CD4-positive, alpha-beta T cell treated with Interleukin-2 at 100 ng/mL for 4 hours (primary cell): ENCODE results near the gene POU3F1.
A peak's percentile ranks its signal among the peaks of the same experiment; 100 is the strongest.

Experiments
- DNase-seq: peaks from one replicate; pipeline ENCODE4 v3.0.0-alpha.2; 2020; ENCODE audit warnings: low spot score

The POU3F1 gene

DNA sequence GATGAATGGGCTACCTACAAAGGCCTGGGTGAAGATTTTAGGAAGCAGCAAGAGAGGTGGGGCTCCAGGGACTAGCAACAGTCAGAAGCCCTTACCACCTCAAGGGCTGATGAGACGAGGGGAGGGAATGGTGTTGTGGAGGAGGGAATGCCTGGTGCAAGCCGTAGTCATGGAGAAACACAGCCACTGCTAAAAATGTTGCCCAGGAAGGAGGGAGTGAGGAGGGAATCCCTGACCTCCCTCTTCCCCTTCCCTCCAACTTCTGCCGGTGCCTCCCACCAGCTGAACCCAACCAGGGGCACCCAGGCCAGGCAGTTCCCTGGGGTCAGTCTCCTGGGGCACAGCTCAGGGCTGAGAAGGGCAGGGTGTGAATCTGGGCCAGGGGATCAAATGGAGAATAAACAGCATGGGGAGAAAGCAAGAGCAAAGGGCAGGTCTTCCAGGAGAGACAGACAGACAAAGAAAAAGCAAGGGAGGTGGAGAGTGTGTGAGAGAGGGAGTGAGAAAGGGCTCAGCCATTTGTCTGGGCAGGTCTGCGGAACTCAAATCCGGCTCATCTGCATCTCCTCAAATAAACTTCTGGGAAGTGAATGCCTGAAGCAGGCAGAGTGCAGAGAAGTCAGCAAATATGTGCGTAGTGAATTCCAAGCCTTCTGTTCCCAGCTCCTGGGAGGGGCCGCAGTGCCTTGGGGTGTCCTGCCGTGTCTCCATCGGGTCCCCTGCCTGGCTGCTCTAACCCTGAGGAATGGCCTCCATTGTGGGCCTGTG lies 27.1 kb upstream of the POU3F1 start:
- no peak for DNase-seq

DNA sequence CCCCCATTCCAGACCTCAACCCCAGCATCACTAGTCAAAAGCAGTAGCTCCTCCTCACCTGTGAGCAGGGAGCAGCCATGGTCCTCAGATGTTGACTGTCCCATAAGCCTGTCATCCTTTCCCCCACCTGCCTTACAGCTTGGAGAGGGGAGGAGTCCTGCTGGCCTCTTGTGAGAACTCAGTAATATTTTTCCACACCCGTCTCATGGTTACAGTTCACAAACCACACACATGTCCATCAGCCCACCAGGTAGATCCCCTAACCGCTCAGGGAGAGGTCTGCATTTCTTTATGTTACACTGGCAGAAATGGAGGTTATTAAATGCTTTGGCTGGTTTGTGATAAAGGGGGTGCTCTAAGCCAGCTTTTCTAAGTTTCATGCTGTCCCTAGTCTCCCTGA lies 26.3 kb upstream of the POU3F1 start:
- DNase-seq, result no peak

DNA sequence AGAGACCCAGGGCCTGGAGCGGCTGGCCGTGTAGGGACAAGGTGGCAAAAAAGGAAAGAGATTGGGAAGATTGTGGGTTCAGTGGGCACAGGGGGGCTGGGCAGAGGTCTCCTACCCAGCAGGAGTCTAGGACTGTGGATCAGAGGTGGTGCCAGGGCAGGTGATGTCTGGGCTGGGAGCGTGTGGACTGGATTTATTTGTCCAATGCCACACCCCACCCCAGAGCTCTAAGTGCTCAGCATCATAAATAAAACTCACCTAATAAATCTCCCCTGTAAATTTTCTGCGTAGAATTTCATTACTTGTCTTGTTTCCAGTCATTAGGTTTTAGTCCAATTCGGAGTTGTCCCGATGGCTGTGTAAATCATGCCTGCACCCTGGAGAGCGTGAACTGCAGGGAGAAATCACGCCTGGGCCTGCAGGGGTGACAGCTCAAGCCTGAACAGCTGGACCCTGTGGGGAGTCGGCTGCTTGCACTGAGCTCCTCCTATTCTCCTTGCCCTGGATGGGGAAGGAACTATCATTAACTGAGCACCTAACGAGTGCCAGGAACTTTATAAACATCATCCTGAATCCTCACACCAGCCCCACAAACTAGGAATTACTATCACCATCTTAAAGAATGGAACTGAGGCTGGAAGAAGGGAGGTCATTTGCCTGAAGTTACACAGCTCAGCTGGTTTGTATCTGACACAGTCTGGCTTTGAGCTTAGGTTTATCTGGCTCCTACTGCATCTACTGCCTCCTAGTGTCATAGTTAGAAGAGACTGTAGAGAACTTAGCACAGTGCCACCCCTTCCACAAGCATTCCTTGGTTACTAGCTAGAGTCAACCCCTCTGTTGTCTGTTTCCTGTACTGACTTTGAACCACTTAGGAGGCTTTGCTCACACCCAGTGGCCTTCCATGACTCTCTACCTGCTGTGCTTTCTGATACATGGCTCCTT lies 25.0 kb upstream of the POU3F1 start:
- peak; percentile 8 for DNase-seq

DNA sequence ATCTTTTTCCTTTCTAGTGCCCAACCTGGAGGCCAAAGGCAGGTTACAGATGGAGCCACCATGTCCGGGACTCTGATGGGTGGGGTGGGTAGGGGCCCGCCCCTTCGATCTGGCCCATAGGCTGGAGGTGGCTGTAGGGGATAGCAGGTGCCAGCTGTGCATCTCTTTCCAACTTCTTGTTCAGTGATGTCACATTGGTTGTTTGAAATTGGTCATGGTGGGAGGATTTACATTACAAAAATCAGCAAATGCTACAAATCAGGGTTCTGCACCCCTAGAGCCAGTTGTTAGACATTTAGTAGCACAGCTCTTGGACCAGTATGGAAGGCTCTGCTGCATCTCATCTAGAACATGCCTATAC lies 22.4 kb upstream of the POU3F1 start:
- DNase-seq, result no peak

DNA sequence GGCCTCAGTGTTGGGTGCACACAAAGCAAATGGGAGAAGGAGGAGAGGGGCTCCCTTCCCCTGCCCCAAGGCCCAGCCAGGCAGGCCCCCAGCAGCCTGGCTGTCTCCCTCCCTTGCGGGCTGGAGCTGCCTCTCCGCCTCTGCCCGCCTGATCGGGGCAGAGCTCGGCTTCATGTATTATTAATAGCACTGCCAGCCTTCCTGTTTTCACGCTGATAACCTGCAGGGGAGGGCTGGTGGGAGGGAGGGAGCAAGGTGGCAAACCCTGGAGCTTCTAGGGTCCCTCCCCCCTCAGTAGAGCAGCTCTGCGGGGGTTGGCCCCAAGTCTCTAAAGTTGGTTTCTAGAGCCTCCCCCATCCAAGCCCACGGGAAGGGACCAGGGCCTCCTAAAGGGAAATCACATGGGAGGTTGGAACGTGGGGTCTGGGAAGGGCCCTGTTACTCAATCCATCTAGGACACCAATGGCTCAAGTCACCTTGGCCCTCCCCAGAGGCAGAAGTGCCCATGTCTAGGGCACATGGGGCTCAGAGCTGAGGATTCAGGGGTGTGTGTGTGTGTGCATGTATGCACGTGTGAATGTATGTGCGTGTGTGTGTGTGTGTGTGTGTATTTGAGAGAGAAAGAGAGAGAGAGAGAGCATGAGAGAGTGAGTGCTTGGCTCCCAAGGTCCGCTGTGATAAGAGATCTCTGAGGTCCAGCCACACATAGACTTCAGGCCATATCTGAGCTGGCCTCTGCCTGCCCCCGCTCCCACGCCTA lies 21.8 kb upstream of the POU3F1 start:
- no peak for DNase-seq

DNA sequence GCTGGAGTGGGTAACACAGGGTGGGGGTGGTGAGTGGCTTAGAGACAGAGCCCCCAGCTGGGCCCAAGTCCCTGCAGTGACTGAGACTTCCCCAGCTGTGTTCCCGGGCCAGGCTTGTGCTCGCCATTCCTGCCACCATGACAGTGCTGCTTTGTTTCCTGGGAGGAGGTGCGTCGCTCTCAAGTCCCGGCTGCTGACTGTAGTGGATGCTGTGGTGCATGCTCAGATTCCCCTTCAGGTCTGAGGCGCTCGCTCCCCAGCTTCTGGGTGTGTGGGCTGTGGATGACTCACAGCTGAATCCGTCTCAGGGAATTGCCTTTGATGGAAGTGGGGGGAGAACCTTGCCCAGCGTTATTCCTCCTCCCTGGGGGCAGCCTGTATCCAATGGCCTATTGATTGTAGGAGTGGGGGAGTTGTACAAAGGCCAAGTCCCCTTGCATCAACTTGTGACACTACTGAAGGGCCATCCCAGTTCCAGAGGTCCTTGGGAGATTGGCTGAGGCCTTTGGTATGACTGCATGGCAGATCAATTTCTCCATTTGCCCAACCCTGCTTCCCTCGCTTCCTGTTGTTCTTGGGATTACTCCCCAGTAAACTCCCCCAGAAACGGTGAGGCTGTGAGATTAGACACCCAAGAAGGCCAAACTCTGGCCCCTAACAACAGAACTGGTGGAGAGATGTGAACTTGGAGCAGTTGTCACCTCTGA lies 17.8 kb upstream of the POU3F1 start:
- DNase-seq, result no peak

DNA sequence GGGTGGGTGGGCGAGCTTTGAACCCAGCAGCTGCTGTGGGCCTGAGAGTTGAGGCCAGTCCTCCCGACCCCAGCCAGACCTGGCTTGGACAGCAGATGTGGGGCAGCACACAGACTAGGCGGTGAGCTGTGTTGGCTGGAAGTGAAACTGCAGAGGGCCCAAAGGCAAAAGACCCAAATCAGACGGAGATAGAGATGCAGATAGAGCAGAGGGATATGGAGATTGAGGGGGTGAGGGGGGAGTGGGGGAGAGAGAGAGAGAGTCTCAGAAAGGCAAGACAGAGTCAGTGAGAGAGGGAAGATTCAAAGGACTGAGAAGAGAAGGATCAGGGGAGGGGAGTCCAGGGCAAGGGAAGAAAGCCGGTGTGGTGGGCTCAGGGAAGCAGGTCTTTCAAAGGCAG lies 17.0 kb upstream of the POU3F1 start:
- DNase-seq, result no peak

DNA sequence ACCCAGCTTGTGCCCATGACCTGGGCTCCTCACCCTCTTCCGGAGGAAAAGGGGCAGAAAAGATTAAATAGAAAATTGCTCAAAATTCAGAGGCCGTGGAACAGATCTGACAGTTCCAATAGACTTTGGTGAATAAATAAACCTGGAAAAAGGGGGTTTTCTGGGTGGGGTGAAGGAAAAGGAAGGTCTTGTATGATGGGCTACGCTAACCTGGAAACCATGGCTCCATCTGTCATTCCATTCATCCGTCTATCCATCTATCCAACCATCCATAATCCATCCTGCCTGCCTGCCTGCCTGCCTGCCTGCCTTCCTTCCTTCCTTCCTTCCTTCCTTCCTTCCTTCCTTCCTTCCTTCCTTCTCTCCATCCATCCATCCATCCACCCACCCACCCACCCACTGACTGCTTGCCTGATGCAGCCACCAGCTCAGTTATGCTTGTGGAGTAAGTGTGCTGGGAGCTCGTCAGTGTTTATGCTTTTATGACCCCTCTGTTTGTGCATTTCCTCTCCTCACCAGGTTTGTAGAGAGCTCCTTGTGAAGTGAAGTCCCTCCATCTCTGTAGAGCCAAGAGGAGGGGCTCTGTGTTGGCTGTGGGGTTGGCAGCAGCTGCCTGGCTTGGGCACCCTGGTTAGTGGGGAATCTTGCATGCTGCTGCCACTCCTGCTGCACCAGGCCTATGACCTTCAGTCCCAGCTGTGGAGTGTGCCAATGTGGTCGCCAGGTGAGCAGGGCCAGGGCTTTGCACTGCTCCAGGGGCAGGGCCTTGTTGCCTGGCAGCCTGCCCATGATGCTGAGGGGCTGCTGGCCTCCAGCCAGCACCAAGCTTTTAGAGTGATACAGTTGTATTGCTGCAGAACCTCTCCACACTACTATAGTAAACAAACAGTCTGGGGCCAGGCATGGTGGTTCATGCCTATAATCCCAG lies 16.0 kb upstream of the POU3F1 start:
- DNase-seq, result no peak

DNA sequence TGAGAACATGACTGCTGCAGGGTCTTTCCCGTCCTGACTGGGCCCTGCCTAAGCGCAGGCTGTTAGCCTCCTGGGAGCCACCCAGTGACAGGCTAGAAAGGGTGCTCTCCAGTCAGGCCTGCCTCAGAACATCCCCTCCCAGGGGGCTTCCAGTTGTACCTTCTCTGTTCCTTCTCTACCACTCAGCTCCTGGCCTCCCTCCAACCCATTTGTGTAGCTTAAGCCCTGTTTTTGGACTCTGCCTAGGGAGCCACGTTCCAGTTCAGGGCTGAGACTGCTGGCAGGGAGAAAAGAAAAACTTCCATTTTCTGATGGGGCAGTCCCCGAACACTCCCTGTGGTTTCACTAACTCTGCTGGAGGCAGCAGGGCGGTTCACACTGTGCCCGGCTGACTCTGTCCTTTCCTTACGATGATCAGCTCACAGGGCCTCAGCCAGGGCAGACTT lies 15.3 kb upstream of the POU3F1 start:
- no peak for DNase-seq

DNA sequence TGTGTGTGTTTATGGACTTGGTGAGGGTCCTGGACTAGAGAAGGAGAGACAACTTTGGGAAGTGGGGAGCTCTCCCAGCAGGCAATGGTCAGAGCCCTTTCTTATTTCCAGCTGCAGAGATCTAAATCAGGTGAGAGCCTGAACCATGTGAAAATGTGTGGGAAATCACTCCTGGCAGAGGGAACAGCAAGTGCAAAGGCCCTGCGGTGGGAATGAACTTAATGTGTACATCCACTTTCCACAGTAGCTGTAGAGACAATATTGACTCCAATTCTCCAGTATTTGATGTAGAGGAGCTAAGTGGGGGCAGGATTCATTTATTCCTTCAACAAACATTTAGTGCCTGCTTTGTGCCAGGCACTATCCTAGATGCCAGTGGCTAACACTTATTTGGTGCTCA lies 14.7 kb upstream of the POU3F1 start:
- DNase-seq, result no peak

DNA sequence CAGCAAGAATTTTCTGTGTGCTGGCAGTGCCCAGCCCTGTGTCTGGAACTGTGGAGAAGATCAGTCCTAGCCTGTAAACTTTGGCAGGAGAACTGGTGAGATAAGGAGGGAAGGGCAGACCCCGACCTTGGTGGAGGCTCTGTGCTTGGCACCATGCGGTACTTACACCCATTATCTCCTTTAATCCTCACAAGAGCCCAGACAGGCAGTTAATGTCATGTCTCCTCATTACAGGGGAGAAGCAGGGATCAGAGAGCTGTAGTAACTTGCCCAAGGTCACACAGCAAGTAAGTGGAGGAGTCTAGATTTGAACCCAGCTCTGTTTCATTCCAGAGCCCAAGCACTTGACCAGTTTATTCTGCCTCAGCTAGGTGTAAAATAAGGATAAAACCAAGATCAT lies 13.9 kb upstream of the POU3F1 start:
- no peak for DNase-seq

DNA sequence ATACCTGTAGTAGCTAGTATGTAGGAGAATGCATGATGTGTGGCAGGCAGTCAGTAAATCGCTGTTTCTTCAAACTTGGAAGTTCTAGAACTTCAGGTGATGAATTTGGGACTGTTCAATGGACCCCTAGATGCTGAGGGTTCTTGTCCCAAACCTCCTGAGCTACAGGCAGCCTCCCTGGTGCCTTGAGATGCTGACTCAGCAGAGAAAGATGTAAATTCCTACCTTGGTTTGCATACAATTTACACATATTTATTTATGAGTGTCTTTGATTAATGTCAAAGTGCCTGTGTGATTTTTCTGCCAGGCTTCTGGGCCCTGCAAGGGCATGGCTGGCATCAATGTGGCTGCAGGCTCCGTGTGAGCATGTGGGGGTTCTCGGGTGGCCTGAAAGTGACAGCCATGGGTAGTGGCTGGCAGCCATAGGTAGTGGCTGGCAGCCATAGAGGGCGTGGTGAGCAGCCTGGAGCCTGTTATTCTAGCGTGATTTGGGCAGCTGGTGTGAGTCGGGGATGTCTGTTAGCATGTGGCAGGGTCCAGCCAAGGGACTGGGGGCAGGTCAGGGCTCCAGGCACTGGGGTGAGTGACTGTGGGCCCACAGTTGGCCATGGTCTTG lies 13.2 kb upstream of the POU3F1 start:
- DNase-seq, result no peak

DNA sequence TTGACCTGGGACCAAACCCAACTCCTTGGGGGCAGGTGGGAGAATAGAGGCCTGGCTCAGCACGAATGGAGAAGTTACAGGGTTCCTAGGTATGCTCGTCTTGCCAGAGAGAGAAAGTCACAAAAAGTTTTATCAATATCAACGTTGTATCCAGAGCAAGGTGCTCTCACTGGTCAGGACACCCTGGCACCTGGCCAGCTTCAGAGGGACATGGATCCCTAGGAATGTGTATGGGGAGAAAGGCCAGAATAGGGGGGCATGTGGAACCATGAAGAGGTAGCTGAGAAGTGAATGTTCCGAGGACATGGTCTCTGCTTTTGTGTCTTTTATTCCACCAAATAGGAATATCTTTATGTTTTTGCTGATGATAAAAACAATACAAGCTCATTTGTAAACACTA lies 9.4 kb upstream of the POU3F1 start:
- no peak for DNase-seq

DNA sequence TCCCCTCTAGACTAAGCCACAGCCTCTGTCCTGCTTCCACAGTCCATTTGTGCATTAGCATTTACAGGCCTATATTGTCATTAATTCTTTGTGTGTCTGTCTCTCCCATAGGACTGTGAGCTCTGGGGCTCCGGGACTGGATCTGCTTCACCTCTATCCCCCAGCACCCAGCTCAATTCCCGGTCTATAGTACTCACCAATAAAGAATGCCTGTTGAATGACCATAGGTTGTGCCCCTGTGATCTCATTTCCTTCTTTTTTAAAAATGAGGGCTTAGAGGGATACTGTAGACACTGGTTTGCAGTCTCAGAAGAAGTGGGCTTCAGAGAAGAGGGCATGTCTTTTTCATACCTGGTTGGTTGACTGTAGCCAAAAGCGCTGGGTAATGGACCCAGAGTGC lies 8.8 kb upstream of the POU3F1 start:
- DNase-seq, result no peak

DNA sequence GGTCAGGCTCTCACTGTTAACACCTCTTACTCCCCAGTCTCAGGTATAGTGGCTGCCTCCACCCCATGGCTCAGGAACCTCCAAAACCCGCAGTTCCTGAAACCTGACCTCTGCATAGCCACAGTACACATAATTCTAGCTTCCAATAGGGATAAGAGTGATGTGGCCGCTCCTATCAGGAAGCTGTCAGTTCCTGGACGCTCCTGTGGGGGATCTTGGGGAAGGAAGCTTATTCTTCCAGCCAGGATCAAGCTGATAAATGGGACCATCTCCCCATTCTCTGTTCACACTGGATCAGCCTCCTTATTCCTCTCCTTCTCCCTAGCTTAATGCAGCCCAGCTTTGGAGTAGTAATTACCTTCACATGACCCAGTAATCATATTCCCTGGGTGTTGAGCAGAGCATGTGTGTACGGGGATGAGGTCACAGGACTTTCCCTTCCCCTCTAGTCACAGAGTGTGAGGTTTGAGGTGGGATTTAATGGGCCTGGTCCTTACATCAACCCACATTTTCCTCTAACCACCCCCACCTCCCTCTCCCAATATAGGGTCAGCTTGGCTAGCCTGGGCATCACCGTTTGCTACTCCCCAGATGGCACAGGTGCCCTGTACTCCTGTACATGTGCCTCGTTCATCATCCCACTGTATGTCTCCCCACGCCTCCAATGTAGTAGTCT lies 7.0 kb upstream of the POU3F1 start:
- no peak for DNase-seq

DNA sequence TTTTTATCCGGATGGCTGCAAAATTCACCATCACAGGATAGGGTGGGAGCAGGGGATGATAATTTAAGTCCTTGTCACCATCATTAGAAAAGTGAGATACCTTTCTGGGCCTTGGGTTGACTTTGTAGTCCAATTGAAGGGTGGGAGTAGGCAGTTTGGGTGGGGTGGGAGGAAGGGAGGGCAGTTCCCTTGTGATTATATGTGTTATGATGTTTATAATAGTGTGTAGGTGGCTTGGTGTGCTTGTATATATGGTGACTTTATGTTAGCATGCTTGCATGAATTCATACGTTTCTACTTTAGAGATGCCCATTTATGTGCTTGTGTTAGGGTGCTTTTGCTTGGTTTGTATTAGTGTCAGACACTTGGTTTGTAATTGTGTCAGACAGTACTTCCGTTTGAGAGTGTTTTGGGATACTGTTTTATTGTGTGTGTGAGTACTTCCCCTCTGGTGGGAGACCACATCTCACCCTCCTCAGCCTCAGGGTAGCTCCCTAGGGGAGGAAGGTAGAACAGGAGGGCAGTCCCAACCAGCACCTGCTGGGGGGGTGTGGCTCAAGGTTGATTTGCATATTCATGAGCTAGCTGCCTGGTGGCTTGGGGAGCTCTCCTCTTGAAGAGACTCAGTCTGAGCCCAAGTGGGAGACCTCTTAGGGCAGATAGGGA lies 6.3 kb upstream of the POU3F1 start:
- DNase-seq, result peak; percentile 22

DNA sequence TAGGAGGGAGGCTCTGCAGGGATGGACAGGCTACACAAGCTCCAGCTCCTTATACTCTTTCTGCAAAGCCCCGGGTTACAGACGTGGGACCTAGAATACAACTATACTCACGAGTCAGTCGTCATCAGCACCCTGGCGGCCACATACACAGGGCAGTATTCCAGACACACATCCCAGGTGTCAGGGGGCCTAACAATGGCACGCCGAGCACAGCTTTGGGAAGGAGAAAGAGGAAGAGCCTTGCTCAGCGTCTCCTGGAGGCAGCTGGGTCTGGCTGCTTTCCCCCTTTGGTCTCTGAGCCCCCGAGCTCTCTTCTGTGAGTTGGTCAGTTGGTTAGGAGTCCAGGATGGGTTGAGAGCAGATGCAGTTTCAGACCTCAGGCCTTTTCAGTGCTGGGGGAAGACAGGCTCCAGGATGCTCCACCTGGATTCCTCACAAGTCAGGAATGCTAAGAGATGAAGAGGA lies 4.5 kb upstream of the POU3F1 start:
- DNase-seq, result no peak

DNA sequence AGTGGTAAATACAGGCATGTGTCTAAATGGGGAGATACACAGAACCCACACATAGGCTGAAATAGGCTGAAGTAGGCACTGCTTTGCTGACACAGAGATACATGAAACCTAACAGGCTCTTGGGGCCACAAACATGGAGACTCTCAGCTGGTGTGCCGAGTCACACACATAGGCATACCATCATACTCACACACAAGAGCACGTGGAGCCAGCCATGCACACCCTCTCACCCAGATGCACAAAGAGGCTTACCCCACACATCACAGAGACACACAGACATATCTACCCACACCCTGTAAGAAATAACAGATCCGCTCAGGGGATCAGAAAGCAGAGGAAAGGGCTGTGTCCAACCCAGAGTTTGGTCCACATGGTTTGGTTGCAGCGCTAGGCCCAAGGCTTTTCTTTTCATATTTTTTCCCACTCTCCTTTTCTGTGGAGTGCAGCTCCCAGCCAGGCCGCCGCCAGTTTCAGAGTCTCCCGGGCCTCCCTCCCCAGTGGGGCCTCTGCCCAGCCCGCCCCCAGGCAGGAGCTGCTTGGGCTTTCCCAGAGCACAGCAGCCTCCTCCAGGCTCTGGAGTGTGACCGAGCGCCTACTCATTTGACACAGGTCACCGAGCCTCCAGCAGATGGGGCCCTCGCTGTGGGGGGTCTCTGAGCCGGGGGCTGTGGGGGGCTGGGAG lies 3.9 kb upstream of the POU3F1 start:
- DNase-seq, result no peak
